T-helper 17 cell (primary cell): ENCODE results near the gene FERMT3. TPM values are rescaled to one million over a fixed set of nuclear protein-coding genes. Genes with fewer than 3 reads are reported as not detected.

Experiments used
- ATAC-seq: fragments of 150-1000 bp; cut with Tn5 transposase; 2 replicates; pipeline ENCODE4 v1.10.0; 2021; ENCODE audit warnings: mild to moderate bottlenecking, moderate library complexity
- DNase-seq, 3 donors: peaks; one replicate each; pipeline versions ENCODE4 v3.0.0 to v3.0.0-alpha.2; 2020 to 2021
- H3K9me3 ChIP-seq: one replicate; pipeline ENCODE4 v1.7.0; 2013; ENCODE audit warnings: low read length, mild to moderate bottlenecking; ENCODE audit not compliant: control insufficient read depth, poor library complexity, severe bottlenecking
- H3K27ac Mint-ChIP-seq: one replicate; pipeline ENCODE4 v1.8.0; 2022; ENCODE audit warnings: mild to moderate bottlenecking, moderate library complexity, mixed read lengths
- H3K27me3 Mint-ChIP-seq: one replicate; pipeline ENCODE4 v1.8.0; 2022; ENCODE audit warnings: mixed read lengths
- H3K36me3 Mint-ChIP-seq: one replicate; pipeline ENCODE4 v1.8.0; 2022; ENCODE audit warnings: low read depth, mixed read lengths
- H3K4me1 Mint-ChIP-seq: one replicate; pipeline ENCODE4 v1.8.0; 2022; ENCODE audit warnings: mild to moderate bottlenecking, mixed read lengths
- H3K4me3 Mint-ChIP-seq: one replicate; pipeline ENCODE4 v1.8.0; 2022; ENCODE audit warnings: mild to moderate bottlenecking, moderate library complexity, mixed read lengths
- total RNA-seq, 4 donors: library from RNA in 2 of 4; stranded (reverse) in 2 of 4; gene quantifications; one replicate each; pipeline ENCODE4 v1.2.3 and lab custom pipeline; 2022 to 2026

Gene FERMT3
- total RNA-seq, 2 donors from 2014 or later = 151 to 182 TPM

- no peaks in the 10 kb centered on the region for H3K9me3 ChIP-seq
- Mint-ChIP-seq H3K27ac (no peak overlapping the region), H3K4me1 (peaks cover 26% of the 10 kb centered on the region), H3K4me3 (no peak overlapping the region), H3K27me3 (no peaks in the 10 kb centered on the region), H3K36me3 (no peaks in the 10 kb centered on the region)
- no peak for DNase-seq
- no peak for ATAC-seq
Observed at GRCh38 chr11:64178951-64179639, 27.4 kb upstream of the FERMT3 start.

- no peaks in the 10 kb centered on the region for H3K9me3 ChIP-seq
- Mint-ChIP-seq H3K36me3 (no peaks in the 10 kb centered on the region), H3K27me3 (no peaks in the 10 kb centered on the region), H3K27ac (no peak overlapping the region), H3K4me3 (no peak overlapping the region), H3K4me1 (peaks cover 31% of the 10 kb centered on the region)
- ATAC-seq (no peak), DNase-seq (no peak)
Observed at GRCh38 chr11:64180891-64181290, 25.6 kb upstream of the FERMT3 start.

- no peak for ATAC-seq
- Mint-ChIP-seq H3K27ac (no peak overlapping the region), H3K36me3 (no peaks in the 10 kb centered on the region), H3K4me1 (peaks cover 31% of the 10 kb centered on the region), H3K27me3 (no peaks in the 10 kb centered on the region), H3K4me3 (no peak overlapping the region)
- DNase-seq = no peak
- no peaks in the 10 kb centered on the region for H3K9me3 ChIP-seq
Observed at GRCh38 chr11:64181506-64182411, 24.8 kb upstream of the FERMT3 start.

- Mint-ChIP-seq H3K4me3 (no peak overlapping the region), H3K36me3 (no peaks in the 10 kb centered on the region), H3K4me1 (peaks cover 19% of the 10 kb centered on the region), H3K27me3 (no peaks in the 10 kb centered on the region), H3K27ac (no peak overlapping the region)
- DNase-seq = no peak
- no peaks in the 10 kb centered on the region for H3K9me3 ChIP-seq
- no peak for ATAC-seq
Observed at GRCh38 chr11:64183890-64184289, 22.6 kb upstream of the FERMT3 start.

GRCh38 chr11:64185175-64185692 lies 21.3 kb upstream of the FERMT3 start:
- peak in 2 of 3 donors; percentile 25 to 28 for DNase-seq
- no peak for ATAC-seq
- H3K27ac Mint-ChIP-seq = no peak overlapping the region

GRCh38 chr11:64185693-64186491 lies 20.6 kb upstream of the FERMT3 start, which contains the start of gene STIP1:
TSS of gene STIP1 (plus strand) at chr11:64186171. CDS start at chr11:64186262, 91 bp downstream.
- H3K27me3 Mint-ChIP-seq = no peaks in the 10 kb centered on the region
- H3K4me1 Mint-ChIP-seq = peaks cover 24% of the 10 kb centered on the region
- DNase-seq (peak; percentile 95 to 97 (median 96)), ATAC-seq (peak; percentile 90)
- H3K36me3 Mint-ChIP-seq = no peaks in the 10 kb centered on the region
- H3K4me3 Mint-ChIP-seq = peak within 1 kb of the TSS; percentile 100
- no peak within 1 kb of the TSS for H3K27ac Mint-ChIP-seq
- H3K9me3 ChIP-seq = no peaks in the 10 kb centered on the region

More at GRCh38 chr11:64185175-64185692, 21.3 kb upstream of the FERMT3 start:
- peaks cover 23% of the 10 kb centered on the region for H3K4me1 Mint-ChIP-seq
- no peaks in the 10 kb centered on the region for H3K9me3 ChIP-seq
- no peaks in the 10 kb centered on the region for H3K36me3 Mint-ChIP-seq
- no peaks in the 10 kb centered on the region for H3K27me3 Mint-ChIP-seq
- H3K4me3 Mint-ChIP-seq = peak overlapping the region; percentile 100

GRCh38 chr11:64186492-64187165 lies 19.9 kb upstream of the FERMT3 start:
- Mint-ChIP-seq H3K36me3 (no peaks in the 10 kb centered on the region), H3K27ac (no peak overlapping the region), H3K4me3 (no peak overlapping the region), H3K27me3 (no peaks in the 10 kb centered on the region), H3K4me1 (peaks cover 21% of the 10 kb centered on the region)
- no peak for DNase-seq
- ATAC-seq = no peak
- no peaks in the 10 kb centered on the region for H3K9me3 ChIP-seq

- no peaks in the 10 kb centered on the region for H3K36me3 Mint-ChIP-seq
- peaks cover 8% of the 10 kb centered on the region for H3K4me1 Mint-ChIP-seq
- no peak overlapping the region for H3K27ac Mint-ChIP-seq
- H3K4me3 Mint-ChIP-seq = no peak overlapping the region
- no peak for DNase-seq
- no peaks in the 10 kb centered on the region for H3K9me3 ChIP-seq
- ATAC-seq = no peak
- no peaks in the 10 kb centered on the region for H3K27me3 Mint-ChIP-seq
Observed at GRCh38 chr11:64192434-64192833, 14.1 kb upstream of the FERMT3 start.

GRCh38 chr11:64196626-64197025 lies 9.9 kb upstream of the FERMT3 start:
- Mint-ChIP-seq H3K4me3 (no peak overlapping the region), H3K36me3 (peaks cover 3% of the 10 kb centered on the region), H3K27ac (no peak overlapping the region), H3K4me1 (peaks cover 3% of the 10 kb centered on the region), H3K27me3 (no peaks in the 10 kb centered on the region)
- H3K9me3 ChIP-seq = no peaks in the 10 kb centered on the region
- ATAC-seq = no peak
- no peak for DNase-seq

GRCh38 chr11:64198511-64198910 lies 8.0 kb upstream of the FERMT3 start:
- DNase-seq (no peak), ATAC-seq (no peak)
- no peaks in the 10 kb centered on the region for H3K9me3 ChIP-seq
- H3K27ac Mint-ChIP-seq = peak overlapping the region; percentile 67
- no peak overlapping the region for H3K4me3 Mint-ChIP-seq
- peaks cover 6% of the 10 kb centered on the region for H3K36me3 Mint-ChIP-seq
- peaks cover 5% of the 10 kb centered on the region for H3K4me1 Mint-ChIP-seq
- H3K27me3 Mint-ChIP-seq = no peaks in the 10 kb centered on the region

- Mint-ChIP-seq H3K27ac (peak overlapping the region; percentile 37), H3K4me1 (peaks cover 19% of the 10 kb centered on the region)
Observed at GRCh38 chr11:64201543-64201942, 5.0 kb upstream of the FERMT3 start.

GRCh38 chr11:64202992-64203391 lies 3.5 kb upstream of the FERMT3 start:
- Mint-ChIP-seq H3K27me3 (no peaks in the 10 kb centered on the region), H3K4me1 (peaks cover 20% of the 10 kb centered on the region), H3K4me3 (no peak overlapping the region), H3K36me3 (peaks cover 11% of the 10 kb centered on the region), H3K27ac (no peak overlapping the region)
- DNase-seq (no peak), ATAC-seq (no peak)
- H3K9me3 ChIP-seq = no peaks in the 10 kb centered on the region

More at GRCh38 chr11:64201543-64201942, 5.0 kb upstream of the FERMT3 start:
- Mint-ChIP-seq H3K36me3 (peaks cover 11% of the 10 kb centered on the region), H3K27me3 (no peaks in the 10 kb centered on the region), H3K4me3 (no peak overlapping the region)
- ATAC-seq (no peak), DNase-seq (no peak)
- no peaks in the 10 kb centered on the region for H3K9me3 ChIP-seq
